Measurements from ENCODE around the gene SERINC2.
"Not testable (repeated sequence)": the region's sequence is repeated elsewhere in the genome, so short reads cannot be mapped to it uniquely, and the experiment has no call there.

The SERINC2 gene

DNA sequence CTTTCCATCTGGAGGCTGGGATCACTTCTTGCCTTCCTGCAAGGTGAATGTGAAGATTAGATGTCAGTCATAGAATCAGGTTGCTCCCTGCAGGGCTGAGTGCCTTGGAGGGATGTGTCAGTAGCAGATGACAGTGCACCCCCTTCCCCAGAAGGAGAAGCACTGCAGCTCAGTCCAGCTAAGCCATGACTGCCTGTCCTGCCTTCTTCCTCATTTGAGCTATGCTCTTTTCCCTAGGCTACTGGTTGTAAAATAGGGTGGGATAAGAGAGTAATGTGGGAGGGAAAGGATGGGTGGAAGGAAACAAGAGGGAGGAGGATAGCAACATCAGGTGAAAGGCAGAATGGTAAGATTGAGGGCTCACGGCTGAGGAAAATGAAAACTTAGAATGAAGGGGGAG, 29.0 kb upstream of the SERINC2 start:
- no peak for DNase-seq (ENCODE audit: low spot score)

DNA sequence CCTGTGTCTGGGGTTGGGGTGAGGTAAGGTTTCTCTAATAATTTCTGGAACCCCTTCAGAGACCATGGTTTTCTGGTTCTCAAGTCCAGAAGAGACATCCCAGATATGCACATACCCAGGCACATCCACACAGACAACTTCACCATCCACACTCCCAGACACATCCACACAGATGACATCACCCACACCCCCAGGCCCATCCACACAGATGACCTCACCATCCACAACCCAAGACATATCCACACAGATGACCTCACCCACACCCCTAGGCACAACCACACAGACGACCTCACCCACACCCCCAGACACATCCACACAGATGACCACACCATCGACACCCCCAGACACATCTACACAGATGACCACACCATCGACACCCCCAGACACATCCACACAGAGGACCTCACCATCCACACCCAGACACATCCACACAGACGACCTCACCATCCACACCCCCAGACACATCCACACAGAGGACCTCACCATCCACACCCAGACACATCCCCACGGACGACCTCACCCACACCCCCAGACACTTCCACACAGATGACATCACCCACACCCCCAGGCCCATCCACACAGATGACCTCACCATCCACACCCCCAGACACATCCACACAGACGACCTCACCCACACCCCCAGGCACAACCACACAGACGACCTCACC, 26.3 kb upstream of the SERINC2 start:
- not testable (repeated sequence) for DNase-seq (ENCODE audit: low spot score)

DNA sequence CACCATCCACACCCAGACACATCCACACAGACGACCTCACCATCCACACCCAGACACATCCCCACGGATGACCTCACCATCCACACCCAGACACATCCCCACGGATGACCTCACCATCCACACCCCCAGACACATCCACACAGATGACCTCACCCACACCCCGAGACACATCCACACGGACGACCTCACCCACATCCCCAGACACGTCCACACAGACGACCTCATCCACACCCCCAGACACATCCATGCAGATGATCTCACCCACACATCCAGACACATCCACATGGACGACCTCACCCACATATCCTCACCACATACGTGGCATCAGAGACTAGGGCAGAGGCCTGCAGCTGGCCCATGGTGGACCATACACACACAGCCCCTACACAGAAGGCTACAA, 25.4 kb upstream of the SERINC2 start:
- DNase-seq (ENCODE audit: low spot score) = no peak

DNA sequence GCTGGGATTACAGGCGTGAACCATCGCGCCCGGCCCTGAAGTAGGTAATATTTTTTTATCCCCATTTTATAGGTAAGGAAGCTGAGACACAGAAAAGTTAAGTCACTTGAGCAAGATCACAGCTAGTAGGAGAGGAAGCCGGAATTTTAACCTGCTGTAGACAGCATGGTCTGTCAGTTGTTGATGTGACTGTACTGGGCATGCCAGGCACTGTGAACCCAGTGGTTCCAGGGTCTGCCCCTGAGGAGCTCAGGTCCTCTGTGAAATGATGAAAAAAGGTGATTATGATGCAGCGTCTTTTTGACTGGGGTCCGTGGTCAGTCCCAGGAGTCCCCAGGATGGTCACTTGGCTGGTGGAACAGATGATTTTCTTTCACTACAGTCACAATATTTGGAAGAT, 23.4 kb upstream of the SERINC2 start:
- no peak for DNase-seq (ENCODE audit: low spot score)

DNA sequence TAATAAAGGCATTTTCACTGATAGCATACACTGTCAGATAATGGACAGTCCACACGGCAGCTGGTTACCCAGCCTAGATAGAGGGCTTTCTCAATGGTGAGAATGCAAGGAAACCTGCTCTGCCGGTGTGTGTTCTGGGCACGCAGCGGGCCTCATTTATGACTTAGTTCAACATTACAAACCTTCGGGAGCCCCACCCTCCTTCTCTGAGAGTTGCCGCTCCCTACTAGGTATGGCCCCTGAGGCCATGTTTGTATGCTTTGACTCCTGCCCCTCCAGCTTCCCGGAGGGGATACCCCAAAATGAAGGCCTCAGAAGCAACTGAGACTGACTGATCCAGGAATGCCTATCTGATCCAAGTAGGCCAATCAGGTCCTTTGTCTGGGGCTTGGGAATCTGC, 22.9 kb upstream of the SERINC2 start:
- no peak for DNase-seq (ENCODE audit: low spot score)

DNA sequence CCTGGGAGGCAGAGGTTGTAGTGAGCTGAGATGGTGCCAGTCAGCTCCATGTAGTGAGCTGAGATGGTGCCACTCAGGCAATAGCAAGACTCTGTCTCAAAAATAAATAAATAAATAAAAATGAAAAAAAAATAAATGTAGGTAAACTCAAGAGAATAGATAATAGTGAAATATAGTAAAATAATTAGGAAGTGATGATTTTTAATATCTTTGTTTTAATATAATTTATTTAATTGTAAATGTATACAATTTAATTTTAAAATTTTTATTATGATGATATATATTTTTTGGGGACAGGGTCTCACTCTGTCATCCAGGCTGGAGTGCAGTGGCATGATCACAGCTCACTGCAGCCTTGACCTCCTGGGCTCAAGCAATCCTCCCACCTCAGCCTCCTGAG, 19.6 kb upstream of the SERINC2 start:
- no peak for DNase-seq (ENCODE audit: low spot score)

DNA sequence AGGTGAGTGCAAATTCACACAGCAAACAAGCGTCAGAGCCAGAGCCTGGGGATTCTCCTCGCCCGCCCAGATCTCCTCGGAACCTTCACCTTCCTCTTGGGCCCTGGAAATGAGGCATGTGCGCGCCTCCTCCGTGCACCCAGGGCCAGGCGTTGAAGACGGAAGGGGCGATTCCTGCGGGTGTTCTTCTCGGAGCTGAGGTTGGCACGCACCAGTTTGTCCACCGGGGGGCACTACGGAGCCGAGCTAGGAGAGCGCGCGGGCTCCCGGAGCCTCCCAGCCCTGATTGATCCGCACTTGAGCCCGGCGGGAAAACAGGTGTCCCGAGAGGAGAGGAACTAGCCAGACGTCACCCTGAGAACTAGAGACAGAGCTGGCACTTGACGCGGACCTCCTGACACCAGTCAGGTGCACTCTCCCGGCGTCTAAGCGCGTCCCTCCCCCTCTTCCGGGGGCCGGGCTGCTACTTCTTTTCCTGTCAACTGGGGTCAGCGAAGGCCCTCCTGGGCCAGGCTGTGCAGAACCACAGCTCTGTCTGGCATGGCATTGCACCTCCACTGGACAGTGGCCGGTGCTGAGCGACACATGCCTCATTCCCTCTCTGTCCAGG, 18.3 kb upstream of the SERINC2 start:
- peak; percentile 78 for DNase-seq (ENCODE audit: low spot score)

DNA sequence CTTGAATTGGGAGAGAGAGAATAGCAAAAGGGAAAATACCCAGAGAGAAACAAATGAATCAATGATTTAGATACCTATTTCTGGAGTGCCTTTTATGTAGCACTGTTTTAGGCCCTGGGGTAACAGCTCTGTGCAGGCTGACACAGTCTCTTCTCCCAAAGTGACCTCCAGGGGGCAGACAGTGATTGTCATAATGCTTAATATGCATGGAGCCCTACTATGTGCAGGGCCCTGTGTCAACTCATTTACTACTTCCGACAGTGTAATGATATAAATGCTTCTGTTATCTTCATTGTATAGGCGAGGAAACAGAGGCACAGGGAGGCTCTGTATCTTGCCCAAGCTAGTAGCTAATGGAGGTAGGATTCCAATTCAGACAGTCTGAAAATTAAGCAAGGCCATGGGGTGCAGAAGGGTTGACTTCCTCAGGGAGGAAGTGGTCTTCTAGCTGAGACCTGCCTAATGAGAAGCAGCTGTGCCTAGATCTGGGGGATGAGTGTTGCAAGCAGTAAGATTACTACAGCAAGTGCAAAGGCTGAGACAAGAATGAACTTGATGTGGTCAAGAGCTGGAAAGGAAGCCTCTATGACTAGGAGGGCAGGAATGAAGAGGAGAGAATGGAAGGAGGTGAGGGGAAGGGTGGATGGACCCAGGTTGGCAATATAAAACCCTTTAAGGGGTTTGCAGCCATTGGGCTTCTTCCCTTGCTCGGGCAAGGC, 16.2 kb upstream of the SERINC2 start:
- peak; percentile 60 for DNase-seq (ENCODE audit: low spot score)

DNA sequence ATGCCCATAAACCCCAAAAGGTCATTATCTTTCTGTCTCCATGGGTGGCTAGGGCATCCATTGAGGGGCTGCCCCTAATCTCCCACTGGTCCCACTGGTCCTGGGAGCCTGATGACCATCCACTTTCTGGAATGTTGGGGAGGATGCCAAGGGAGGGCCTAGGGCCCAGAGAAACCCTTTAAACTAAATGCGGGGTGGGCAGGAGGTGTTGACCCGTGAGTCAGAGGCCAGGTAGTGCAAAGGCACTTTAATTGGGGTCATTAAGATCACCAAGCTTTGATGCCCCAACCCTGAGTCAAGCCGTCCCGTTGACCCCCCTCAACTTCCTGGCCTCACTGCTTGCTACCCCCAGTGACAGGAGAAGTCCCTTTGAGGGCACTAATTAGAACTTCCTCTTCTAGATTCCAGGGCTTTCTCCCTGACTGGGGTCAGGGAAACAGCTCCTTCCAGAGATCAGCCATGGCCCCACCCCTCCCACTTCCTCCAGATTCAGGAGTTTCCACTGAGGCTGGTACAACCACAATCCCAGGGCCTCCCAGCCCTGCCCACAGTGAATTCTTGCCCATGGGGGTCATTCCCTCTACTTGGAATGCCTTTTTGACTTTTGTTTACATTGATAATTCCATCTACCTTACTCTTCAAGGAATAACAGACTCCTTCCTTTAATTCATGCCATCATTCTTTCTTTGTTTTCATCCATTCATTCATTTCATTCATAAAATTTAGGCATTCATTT, 15.5 kb upstream of the SERINC2 start:
- no peak for DNase-seq (ENCODE audit: low spot score)

DNA sequence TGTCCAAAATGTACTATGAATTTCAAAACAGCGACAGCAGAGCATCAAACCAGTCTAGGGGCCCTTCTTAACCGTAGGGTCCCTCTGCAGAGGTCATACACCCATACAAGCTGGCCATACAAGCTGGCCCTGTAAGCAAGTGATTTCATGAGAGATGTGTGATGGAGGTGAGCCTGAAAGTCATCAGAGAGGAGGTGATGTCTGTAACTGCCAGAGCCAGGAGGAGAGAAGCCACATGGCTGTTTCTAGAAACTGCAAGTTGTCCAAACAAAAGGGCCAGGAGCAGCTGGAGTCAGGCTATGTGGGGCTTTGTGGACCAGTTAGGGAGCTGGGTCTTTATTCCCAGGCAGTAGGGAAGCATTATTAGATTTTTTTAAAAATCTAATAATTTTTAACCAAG, 14.8 kb upstream of the SERINC2 start:
- no peak for DNase-seq (ENCODE audit: low spot score)

DNA sequence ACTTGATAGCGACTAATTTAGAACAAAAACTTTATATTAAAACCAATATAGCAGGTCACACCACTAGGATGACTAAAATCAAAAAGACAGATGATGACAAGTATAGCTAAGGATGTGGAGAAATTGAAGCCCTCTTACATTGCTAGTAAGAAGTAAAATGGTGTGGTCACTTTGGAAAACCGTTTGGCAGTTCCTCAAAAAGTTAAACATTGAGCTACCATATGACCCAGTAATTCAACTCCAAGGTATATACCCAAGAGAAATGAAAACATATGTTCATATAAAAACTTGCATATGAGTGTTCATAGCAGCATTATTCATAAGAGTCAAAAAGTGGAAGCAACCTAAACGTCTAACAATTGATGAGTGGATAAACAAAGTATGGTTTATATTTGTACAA, 13.0 kb upstream of the SERINC2 start:
- no peak for DNase-seq (ENCODE audit: low spot score)

DNA sequence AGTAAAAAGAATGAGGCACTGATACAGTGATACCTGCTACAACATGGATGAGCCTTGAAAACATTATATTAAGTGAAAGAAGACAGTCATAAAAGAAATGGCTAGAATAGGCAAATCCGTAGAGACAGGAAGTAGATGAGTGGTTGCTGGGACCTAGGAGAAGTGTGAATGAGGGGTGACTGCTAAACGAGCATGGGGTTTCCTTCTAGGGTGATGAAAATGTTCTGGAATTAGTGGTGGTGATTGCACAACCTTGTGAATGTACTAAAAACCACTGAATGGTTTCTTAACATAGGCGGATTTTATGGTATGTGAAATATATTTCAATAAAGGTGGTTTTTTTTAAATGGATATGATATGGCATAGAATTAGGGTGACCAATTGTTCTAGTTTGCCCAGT, 12.6 kb upstream of the SERINC2 start:
- DNase-seq (ENCODE audit: low spot score) = no peak

DNA sequence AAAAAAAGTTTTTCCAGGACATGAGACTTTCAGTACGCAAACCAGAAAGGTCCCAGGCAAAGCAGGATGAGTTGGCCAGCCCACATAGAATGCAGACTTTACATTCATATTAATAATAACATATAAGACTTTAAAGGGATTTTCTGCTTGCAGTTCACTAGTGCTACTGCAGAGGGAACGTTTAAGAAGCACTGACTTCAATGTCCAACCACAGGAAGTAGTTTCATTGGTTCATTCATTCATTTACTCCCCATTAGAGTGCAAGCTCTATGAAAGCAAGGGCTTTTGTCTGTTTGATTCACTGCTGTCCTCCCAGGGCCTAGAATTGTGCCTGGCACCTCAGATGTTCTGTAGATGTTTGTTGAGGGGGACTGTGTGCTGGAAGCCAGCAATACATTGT, 11.8 kb upstream of the SERINC2 start:
- no peak for DNase-seq (ENCODE audit: low spot score)

DNA sequence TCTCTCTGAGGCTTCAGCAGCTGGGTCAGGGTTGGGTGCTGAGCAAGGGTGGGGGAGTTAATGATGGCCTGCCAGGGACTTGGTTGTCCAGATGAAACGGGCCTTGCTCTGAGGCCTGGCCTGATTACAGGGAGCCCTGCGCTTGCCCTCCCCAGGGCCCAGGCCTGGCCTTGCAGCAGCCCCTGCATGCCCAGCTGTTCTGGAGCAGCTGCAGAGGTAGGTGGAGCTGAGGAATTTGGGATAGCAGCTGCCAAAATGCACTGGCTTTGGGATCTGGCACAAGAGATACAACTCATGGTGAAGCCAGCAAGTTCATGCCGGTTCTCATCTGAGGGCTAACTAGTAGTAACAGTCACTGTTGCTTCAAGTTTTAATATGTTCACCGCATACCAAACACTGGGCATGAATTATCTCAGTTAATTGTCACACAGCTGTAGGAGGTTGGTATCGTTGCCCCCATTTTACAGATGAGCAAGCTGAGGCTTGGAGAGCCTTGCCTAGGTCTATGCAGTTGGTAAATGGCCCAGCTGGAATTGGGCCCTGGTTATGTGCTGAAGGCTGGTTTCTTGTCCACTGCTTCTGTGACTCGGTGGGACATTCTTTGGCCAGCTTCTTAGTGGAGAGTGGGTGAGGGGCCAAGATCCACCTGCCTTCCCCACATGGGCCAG, 7.3 kb upstream of the SERINC2 start:
- DNase-seq (ENCODE audit: low spot score) = no peak

DNA sequence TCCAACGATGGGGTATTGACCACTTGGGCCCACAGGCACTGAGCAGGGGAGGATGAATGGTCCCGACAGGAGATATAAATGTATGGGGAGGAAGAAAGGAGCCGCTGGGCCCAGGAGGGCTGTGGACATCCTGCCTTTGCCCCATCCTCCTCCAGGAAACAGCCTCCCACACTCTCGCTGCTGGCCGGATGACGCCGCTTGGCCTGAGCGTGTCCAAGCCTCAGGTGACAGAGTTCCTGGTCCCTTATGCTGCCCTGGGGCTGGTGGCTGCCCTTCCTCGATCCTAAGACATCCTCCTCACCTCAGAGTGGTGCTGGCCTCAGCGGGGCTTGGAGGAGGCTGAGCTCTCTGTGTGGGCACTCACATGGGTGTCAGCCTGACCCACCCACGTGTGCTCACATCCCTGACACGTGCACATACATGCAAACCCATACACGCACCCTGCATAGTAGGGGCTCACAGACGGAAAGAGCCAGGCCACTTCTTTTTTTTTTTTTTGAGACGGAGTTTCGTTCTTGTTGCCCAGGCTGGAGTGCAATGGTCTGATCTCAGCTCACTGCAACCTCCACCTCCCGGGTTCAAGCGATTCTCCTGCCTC, 5.9 kb upstream of the SERINC2 start:
- DNase-seq (ENCODE audit: low spot score) = no peak

DNA sequence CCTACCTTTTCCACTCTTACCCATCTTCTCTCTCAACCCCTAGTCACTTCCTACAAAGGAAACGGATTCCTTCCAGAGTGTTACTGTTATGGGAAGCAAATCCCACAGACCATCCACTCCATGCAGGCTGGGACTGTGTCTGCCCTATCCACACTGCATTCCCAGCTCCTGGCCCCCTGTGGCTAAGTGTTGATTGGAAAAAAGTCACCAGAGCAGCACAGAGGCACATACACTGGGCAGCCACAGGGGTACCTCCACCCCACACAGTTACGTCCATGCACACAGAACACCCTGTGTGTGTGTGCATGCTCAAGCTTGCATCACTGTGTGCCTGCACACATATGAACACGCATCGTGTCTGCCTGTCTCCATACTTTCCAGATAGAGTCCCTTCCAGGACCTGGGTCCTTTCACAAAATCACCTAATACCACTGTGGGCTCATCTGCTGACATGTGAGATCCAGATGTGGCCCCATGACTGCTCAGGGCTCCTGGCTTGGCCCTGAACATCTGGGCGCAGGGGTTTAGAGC, 4.2 kb upstream of the SERINC2 start:
- DNase-seq (ENCODE audit: low spot score) = no peak

DNA sequence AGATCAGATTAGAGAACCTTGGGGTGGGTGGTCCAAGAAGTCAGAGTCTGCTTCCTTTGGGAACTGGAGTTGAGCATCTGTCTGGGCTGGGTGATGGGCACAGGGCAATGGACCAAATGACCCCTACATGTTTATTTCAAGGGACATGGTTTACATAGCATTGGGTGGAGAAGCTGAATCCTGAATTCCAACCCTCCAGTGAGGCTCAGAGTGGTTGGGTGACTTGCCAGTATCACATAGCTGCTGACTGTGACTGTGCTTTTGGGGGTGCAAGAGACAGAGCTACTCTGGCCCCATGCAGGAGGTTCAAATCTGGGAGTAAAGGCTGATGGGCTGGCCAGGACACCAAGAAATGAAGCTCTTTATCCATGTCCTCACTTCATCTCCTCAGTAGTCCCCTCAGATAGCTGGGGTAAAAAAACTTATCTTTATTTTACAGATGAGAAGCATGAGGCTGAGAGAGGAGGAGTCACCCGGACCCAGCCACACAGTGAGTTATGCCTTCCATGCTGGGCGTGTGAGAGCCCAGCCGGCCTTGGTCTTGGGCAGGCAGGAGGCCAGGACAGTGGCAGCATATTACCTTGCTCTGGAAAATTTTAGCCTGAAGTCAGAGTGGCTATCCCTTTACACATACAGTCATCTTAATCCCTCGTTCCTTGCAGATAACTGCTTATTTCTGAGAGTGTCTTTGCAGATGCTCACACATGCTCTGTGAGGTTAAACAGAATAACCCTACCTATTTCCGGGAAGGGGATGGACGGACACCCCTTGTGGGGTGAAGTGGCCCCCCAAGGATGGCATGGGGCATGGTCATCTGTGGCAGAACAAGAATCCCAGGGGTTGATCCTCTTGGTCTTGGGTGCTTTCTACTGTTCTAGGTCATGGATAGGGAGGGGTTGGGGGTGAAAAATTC, 2.8 kb upstream of the SERINC2 start:
- peak; percentile 66 for DNase-seq (ENCODE audit: low spot score)

DNA sequence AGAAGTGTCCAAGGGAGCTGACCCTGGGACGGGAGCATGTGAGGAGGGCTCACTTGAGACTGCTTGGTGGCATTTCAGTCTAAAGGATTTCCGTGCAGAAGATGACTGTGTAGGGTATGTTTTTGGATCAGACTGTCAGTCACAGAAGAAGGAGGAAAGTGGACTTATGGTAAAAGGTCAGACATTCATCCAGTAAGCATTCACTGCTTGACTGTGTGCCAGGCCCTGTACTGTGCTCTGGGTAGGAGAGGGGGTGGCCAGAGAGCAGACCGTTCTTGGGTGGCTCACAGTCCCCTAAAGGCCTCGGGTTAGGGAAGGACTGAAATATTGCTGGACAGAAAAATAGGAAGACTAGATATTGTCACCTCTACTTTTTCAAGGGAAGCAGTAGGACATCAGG, 2.1 kb upstream of the SERINC2 start:
- no peak for DNase-seq (ENCODE audit: low spot score)

DNA sequence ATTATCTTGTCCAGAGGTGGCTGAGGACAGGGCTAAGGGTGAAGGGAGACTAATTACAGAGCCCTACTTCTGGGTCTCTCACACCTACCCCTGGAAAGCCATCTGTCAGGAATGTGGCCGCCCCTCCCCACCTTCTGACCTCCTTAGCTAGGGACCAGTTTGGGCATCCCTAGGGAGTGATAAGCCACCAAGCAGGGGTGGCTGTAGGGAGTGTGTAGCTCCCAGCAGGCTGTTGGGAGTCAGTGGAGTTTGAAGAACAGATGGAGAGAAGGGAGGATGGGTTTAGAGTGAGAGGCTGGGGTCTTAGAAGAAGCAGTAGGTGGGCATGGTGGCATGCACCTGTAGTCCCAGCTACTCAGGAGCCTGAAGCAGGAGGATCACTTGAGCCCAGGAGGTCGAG, 808 bp upstream of the SERINC2 start:
- DNase-seq (ENCODE audit: low spot score) = no peak

DNA sequence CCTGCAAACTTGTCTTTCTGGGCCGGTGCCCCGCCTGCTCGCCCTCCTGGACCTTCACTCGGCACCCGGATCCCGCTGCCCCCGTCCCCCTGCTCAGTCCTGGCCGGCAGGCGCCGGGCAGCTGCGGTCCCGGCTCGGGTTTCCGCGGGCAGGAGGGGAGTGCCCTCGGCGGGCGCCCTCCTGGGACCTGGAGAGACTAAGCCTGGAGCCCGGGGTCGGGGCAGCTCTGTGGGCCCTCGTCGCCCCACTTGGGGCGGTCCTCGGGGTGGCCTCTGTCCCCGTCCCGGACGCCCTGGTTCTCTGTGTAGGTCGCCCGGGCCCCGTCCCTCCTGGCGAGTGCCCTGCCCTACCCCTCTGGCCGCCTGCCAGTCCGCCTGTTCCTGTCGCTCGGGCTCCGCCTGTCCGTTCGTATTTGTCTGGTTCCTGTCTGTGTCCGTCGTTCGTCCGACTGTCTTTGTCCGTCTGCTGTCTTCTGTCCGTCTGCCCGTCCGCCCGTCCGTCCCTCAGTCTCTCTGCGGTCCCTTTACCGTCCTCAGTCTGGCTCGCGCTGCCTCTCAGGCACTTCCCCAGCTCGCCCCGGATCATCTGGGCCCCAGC, 490 bp downstream of the SERINC2 start:
- DNase-seq (ENCODE audit: low spot score) = peak; percentile 77
